ENCODE data around the gene GPR18.

- TF ChIP-seq FOXM1 (IDR thresholded peaks at IDR 0.05; ENCODE audit: low read depth) = no peak
- no peak for TF ChIP-seq FOXM1 (CRISPR knock-in tag; IDR thresholded peaks at IDR 0.05; ENCODE audit: low read depth)
- no peak for TF ChIP-seq EP300 (IDR thresholded peaks at IDR 0.05; ENCODE audit: low read length)
- TF ChIP-seq EZH2 (IDR thresholded peaks at IDR 0.05; ENCODE audit: borderline replicate concordance, low read depth, low read length) = no peak
- no peak for TF ChIP-seq SIN3A (IDR thresholded peaks at IDR 0.05; ENCODE audit: borderline replicate concordance in 2 of 2, control insufficient read depth in 1 of 2, low read depth in 2 of 2, low read length in 2 of 2)
- TF ChIP-seq ZBTB17 (CRISPR knock-in tag; IDR thresholded peaks at IDR 0.05) = no peak
- no peak for TF ChIP-seq ZNF124 (CRISPR knock-in tag; IDR thresholded peaks at IDR 0.05)
Observed at GRCh38 chr13:99251921-99252320, 6.3 kb downstream of the GPR18 start.
